Naive thymus-derived CD4-positive, alpha-beta T cell (primary cell): ENCODE results near the gene DHX58. TPM values are rescaled to one million over a fixed set of nuclear protein-coding genes. Genes with fewer than 3 reads are reported as not detected.

Experiments
- ATAC-seq: fragments of 150-1000 bp; cut with Tn5 transposase; 2 replicates; pipeline ENCODE4 v1.10.0; 2021; ENCODE audit warnings: mild to moderate bottlenecking, moderate library complexity
- CTCF ChIA-PET: fragments of 350-600 bp; sonication (Branson Sonifier 250); formaldehyde crosslinking; loops from one replicate; lab custom pipeline; 2021; ENCODE audit warnings: antibody characterized with exemption; lab: Charles Lee
- POLR2A ChIA-PET: fragments of 350-600 bp; sonication (Branson Sonifier 250); formaldehyde crosslinking; loops from one replicate; lab custom pipeline; 2021; ENCODE audit warnings: antibody characterized with exemption, inconsistent platforms; lab: Charles Lee
- DNase-seq, 9 donors: peaks; one replicate each; pipeline versions ENCODE4 v3.0.0 to v3.0.0-alpha.2; 2020 to 2022; ENCODE audit warnings: mixed read lengths in 1 of 9
- H3K27ac ChIP-seq: one replicate; pipeline ENCODE4 v1.7.0; 2013; ENCODE audit warnings: mild to moderate bottlenecking, low read depth, low read length, moderate library complexity
- H3K27me3 ChIP-seq, 2 donors: one replicate each; pipeline ENCODE4 v1.7.0; 2013; ENCODE audit warnings: low read length in 2 of 2, mild to moderate bottlenecking in 2 of 2, moderate library complexity in 2 of 2; ENCODE audit not compliant: control insufficient read depth in 2 of 2, insufficient read depth in 2 of 2
- H3K36me3 ChIP-seq, 3 experiments: 1 replicate in 2 of 3; 2 replicates in 1 of 3; pipeline ENCODE4 v1.7.0; 2013; ENCODE audit warnings: low read length in 3 of 3, mild to moderate bottlenecking in 3 of 3, moderate library complexity in 1 of 3; ENCODE audit not compliant: insufficient read depth in 3 of 3, control insufficient read depth in 2 of 3
- H3K4me1 ChIP-seq, 2 donors: one replicate each; pipeline ENCODE4 v1.7.0; 2013; ENCODE audit warnings: low read length in 2 of 2, mild to moderate bottlenecking in 2 of 2, moderate library complexity in 1 of 2; ENCODE audit not compliant: control insufficient read depth in 2 of 2, insufficient read depth in 2 of 2
- H3K4me3 ChIP-seq: 2 replicates; pipeline ENCODE4 v1.7.0; 2013; ENCODE audit warnings: mild to moderate bottlenecking, low read length
- H3K9me3 ChIP-seq, 3 experiments: 1 replicate in 2 of 3; 2 replicates in 1 of 3; pipeline ENCODE4 v1.7.0; 2013; ENCODE audit warnings: low read length in 3 of 3; ENCODE audit not compliant: control insufficient read depth in 2 of 3
- H3K27ac Mint-ChIP-seq, 9 donors: one replicate each; pipeline ENCODE4 v1.8.0; 2020 to 2022; ENCODE audit warnings: mixed read lengths in 9 of 9, mild to moderate bottlenecking in 8 of 9, moderate library complexity in 5 of 9, inconsistent platforms in 2 of 9
- H3K27me3 Mint-ChIP-seq, 5 donors: one replicate each; pipeline ENCODE4 v1.8.0; 2021 to 2022; ENCODE audit warnings: mixed read lengths in 5 of 5, mild to moderate bottlenecking in 1 of 5
- H3K36me3 Mint-ChIP-seq, 5 donors: one replicate each; pipeline ENCODE4 v1.8.0; 2020 to 2022; ENCODE audit warnings: mixed read lengths in 5 of 5, mild to moderate bottlenecking in 3 of 5, inconsistent platforms in 1 of 5
- H3K4me1 Mint-ChIP-seq, 7 donors: one replicate each; pipeline ENCODE4 v1.8.0; 2020 to 2022; ENCODE audit warnings: mixed read lengths in 7 of 7, mild to moderate bottlenecking in 3 of 7, inconsistent platforms in 1 of 7
- H3K4me3 Mint-ChIP-seq, 10 donors: one replicate each; pipeline ENCODE4 v1.8.0; 2020 to 2022; ENCODE audit warnings: mild to moderate bottlenecking in 10 of 10, mixed read lengths in 10 of 10, moderate library complexity in 6 of 10, inconsistent platforms in 2 of 10
- H3K9me3 Mint-ChIP-seq, 11 donors: one replicate each; pipeline ENCODE4 v1.8.0; 2020 to 2022; ENCODE audit warnings: mixed read lengths in 11 of 11, mild to moderate bottlenecking in 4 of 11, inconsistent platforms in 1 of 11, moderate library complexity in 1 of 11
- intact Hi-C, 2 donors: fragments of 100-400 bp; cut with micrococcal nuclease; formaldehyde crosslinking; loops; one replicate each; pipeline ENCODE4 v1.15.1; 2023
- polyA plus RNA-seq, 2 donors: library from polyadenylated mRNA; unstranded; fragments of 300-500 nt; fragmentation: Illumina TruSeq; gene quantifications; one replicate each; pipeline ENCODE4 v1.2.3, GENCODE V29; 2021
- total RNA-seq, 6 experiments: library from RNA in 5 of 6; stranded (reverse) in 5 of 6; gene quantifications; 1 replicate in 5 of 6; 2 replicates in 1 of 6; pipeline ENCODE4 v1.2.3 and lab custom pipeline; 2021 to 2026

Gene DHX58
- total and polyA plus RNA-seq, 7 experiments from 2014 or later, result 10.1 to 80.5 (median 47.1) TPM

GRCh38 chr17:42118545-42118944, 6.0 kb upstream of the DHX58 start:
- Mint-ChIP-seq H3K4me1 (peaks cover 10 to 35% (median 28%) of the 10 kb centered on the region in 7 donors), H3K27me3 (no peaks in the 10 kb centered on the region), H3K27ac (peak overlapping the region in 3 of 9 donors; percentile 16 to 84 (median 34)), H3K9me3 (no peaks in the 10 kb centered on the region), H3K36me3 (peaks cover 4 to 12% (median 5%) of the 10 kb centered on the region in 5 donors), H3K4me3 (peak overlapping the region in 8 of 10 donors; percentile 22 to 89 (median 39))
- H3K36me3 ChIP-seq, result peaks cover 0 to 42% (median 5%) of the 10 kb centered on the region in 3 experiments
- peak in 6 of 9 donors; percentile 30 to 44 (median 40) for DNase-seq
- ChIA-PET POLR2A (interaction anchor here (0.6 to 1.6 kb wide), 2 partner anchors 55 to 101 kb away, joined by 4 to 5 read pairs; partner anchors contain the start of gene DNAJC7), CTCF (interaction anchor here (0.6 to 2.5 kb wide), 8 partner anchors 50 to 865 kb away, joined by 3 to 21 read pairs (median 6); partner anchors contain the start of genes KCNH4 and NKIRAS2)
- H3K4me1 ChIP-seq, result peaks cover 4 to 15% of the 10 kb centered on the region in 2 donors
- ATAC-seq, result no peak
- intact Hi-C loops, result loop anchor here (1.0 to 5.0 kb wide), 3 partner anchors 63 to 409 kb away; partner anchors contain the start of gene KCNH4 (in 2 of the 2)
- H3K4me3 ChIP-seq, result no peak overlapping the region
- no peaks in the 10 kb centered on the region for H3K27me3 ChIP-seq
- H3K9me3 ChIP-seq, result no peaks in the 10 kb centered on the region
- H3K27ac ChIP-seq, result no peak overlapping the region

- ChIA-PET CTCF (interaction anchor here (0.6 to 2.0 kb wide), 12 partner anchors 12 to 866 kb away, joined by 3 to 10 read pairs (median 4); partner anchors contain the start of genes KCNH4 and NKIRAS2), POLR2A (interaction anchor here (0.7 to 1.6 kb wide), 3 partner anchors 20 to 101 kb away, joined by 3 to 5 read pairs (median 3); partner anchors contain the start of gene DNAJC7)
- Histone ChIP-seq H3K27ac (no peak overlapping the region), H3K36me3 (peaks cover 0 to 42% (median 5%) of the 10 kb centered on the region in 3 experiments), H3K4me3 (no peak overlapping the region), H3K9me3 (no peaks in the 10 kb centered on the region), H3K4me1 (peaks cover 5 to 18% of the 10 kb centered on the region in 2 donors), H3K27me3 (no peaks in the 10 kb centered on the region)
- ATAC-seq (no peak), DNase-seq (no peak)
- intact Hi-C loops, result loop anchor here (1.0 to 5.0 kb wide), 3 partner anchors 63 to 409 kb away; partner anchors contain the start of gene KCNH4 (in 2 of the 2)
- Mint-ChIP-seq H3K36me3 (peaks cover 4 to 12% (median 5%) of the 10 kb centered on the region in 5 donors), H3K27me3 (no peaks in the 10 kb centered on the region), H3K4me3 (peak overlapping the region in 1 of 10 donors; percentile 89), H3K4me1 (peaks cover 10 to 35% (median 28%) of the 10 kb centered on the region in 7 donors), H3K27ac (no peak overlapping the region), H3K9me3 (no peaks in the 10 kb centered on the region)
Measured at GRCh38 chr17:42118126-42118510, 5.6 kb upstream of the DHX58 start.

- H3K9me3 Mint-ChIP-seq, result no peaks in the 10 kb centered on the region
- Histone ChIP-seq H3K36me3 (peaks cover 0 to 42% (median 5%) of the 10 kb centered on the region in 3 experiments), H3K4me3 (no peak overlapping the region), H3K4me1 (peaks cover 11 to 23% of the 10 kb centered on the region in 2 donors), H3K27me3 (no peaks in the 10 kb centered on the region), H3K27ac (no peak overlapping the region), H3K9me3 (no peaks in the 10 kb centered on the region)
- POLR2A ChIA-PET, result interaction anchor here (0.7 to 1.6 kb wide), 5 partner anchors 20 to 153 kb away, joined by 3 to 5 read pairs (median 3); partner anchors contain the start of gene DNAJC7
- ATAC-seq (no peak), DNase-seq (no peak)
- H3K36me3 Mint-ChIP-seq, result peaks cover 4 to 13% (median 5%) of the 10 kb centered on the region in 5 donors
- intact Hi-C loops, result loop anchor here (1.0 to 5.0 kb wide), 3 partner anchors 64 to 410 kb away; partner anchors contain the start of gene KCNH4 (in 2 of the 2)
- peak overlapping the region in 1 of 10 donors; percentile 70 for H3K4me3 Mint-ChIP-seq
- H3K4me1 Mint-ChIP-seq, result peaks cover 10 to 38% (median 32%) of the 10 kb centered on the region in 7 donors
- CTCF ChIA-PET, result interaction anchor here (0.6 to 2.0 kb wide), 12 partner anchors 12 to 866 kb away, joined by 3 to 10 read pairs (median 4); partner anchors contain the start of genes KCNH4 and NKIRAS2
- no peaks in the 10 kb centered on the region for H3K27me3 Mint-ChIP-seq
- H3K27ac Mint-ChIP-seq, result peak overlapping the region in 1 of 9 donors; percentile 2
Measured at GRCh38 chr17:42117397-42118125, 5.0 kb upstream of the DHX58 start.

- DNase-seq (peak; percentile 62 to 86 (median 81)), ATAC-seq (peak; percentile 65)
- Mint-ChIP-seq H3K4me3 (peak overlapping the region in 3 of 10 donors; percentile 6 to 70 (median 13)), H3K27me3 (no peaks in the 10 kb centered on the region), H3K27ac (peak overlapping the region in 8 of 9 donors; percentile 2 to 69 (median 48)), H3K36me3 (peaks cover 4 to 15% (median 5%) of the 10 kb centered on the region in 5 donors), H3K9me3 (no peaks in the 10 kb centered on the region), H3K4me1 (peaks cover 10 to 44% (median 39%) of the 10 kb centered on the region in 7 donors)
- Histone ChIP-seq H3K27me3 (no peaks in the 10 kb centered on the region), H3K4me3 (no peak overlapping the region), H3K9me3 (no peaks in the 10 kb centered on the region), H3K36me3 (peaks cover 0 to 42% (median 5%) of the 10 kb centered on the region in 3 experiments), H3K4me1 (peaks cover 13 to 26% of the 10 kb centered on the region in 2 donors), H3K27ac (no peak overlapping the region)
- intact Hi-C loops, result loop anchor here (1.0 to 5.0 kb wide), 5 partner anchors 50 to 410 kb away; partner anchors contain the start of gene KCNH4 (in 1 of the 2)
- POLR2A ChIA-PET, result interaction anchor here (0.6 to 1.4 kb wide), 3 partner anchors 26 to 157 kb away, joined by 3 to 4 read pairs (median 3); no protein-coding TSS in a partner anchor
- CTCF ChIA-PET, result interaction anchor here (1.1 to 2.0 kb wide), 9 partner anchors 11 to 290 kb away, joined by 4 to 10 read pairs (median 4); partner anchors contain the start of genes DNAJC7 and NKIRAS2
Measured at GRCh38 chr17:42116705-42117396, 4.3 kb upstream of the DHX58 start.

GRCh38 chr17:42114118-42114517, 1.6 kb upstream of the DHX58 start:
- ChIA-PET CTCF (interaction anchor here (0.6 to 3.5 kb wide), 9 partner anchors 10 to 552 kb away, joined by 3 to 22 read pairs (median 4); partner anchors contain the start of genes DNAJC7 and NKIRAS2), POLR2A (interaction anchor here (0.9 to 4.6 kb wide), 9 partner anchors 12 to 148 kb away, joined by 3 to 40 read pairs (median 11); partner anchors contain the start of genes CNP, DNAJC7, NKIRAS2 and ZNF385C)
- Mint-ChIP-seq H3K4me1 (peaks cover 22 to 55% (median 46%) of the 10 kb centered on the region in 7 donors), H3K27me3 (no peaks in the 10 kb centered on the region), H3K4me3 (no peak overlapping the region), H3K36me3 (peaks cover 5 to 27% (median 12%) of the 10 kb centered on the region in 5 donors), H3K27ac (peak overlapping the region in 6 of 9 donors; percentile 49 to 100 (median 82)), H3K9me3 (peaks cover 0 to 2% (median 0%) of the 10 kb centered on the region in 11 donors)
- Histone ChIP-seq H3K27ac (no peak overlapping the region), H3K36me3 (peaks cover 0 to 44% (median 5%) of the 10 kb centered on the region in 3 experiments), H3K4me1 (peaks cover 12 to 31% of the 10 kb centered on the region in 2 donors), H3K4me3 (no peak overlapping the region), H3K9me3 (no peaks in the 10 kb centered on the region), H3K27me3 (no peaks in the 10 kb centered on the region)
- intact Hi-C loops, result no loop called here
- DNase-seq (no peak), ATAC-seq (no peak)
